GM12864 (cell line): ENCODE data around the gene NOL4L.

Experiments used
- DNase-seq: peaks from one replicate; pipeline ENCODE4 v3.0.0-alpha.2; 2011; ENCODE audit warnings: low read depth
- H3K4me3 ChIP-seq: 2 replicates; pipeline ENCODE4 v1.5.1; 2011; ENCODE audit warnings: mild to moderate bottlenecking, low read depth, low read length, control low read depth
- CTCF ChIP-seq: IDR thresholded peaks from 2 replicates; pipeline ENCODE4 v1.5.1; 2011; ENCODE audit warnings: low read depth, mild to moderate bottlenecking, moderate library complexity, low read length, control low read depth, inconsistent platforms; ENCODE audit errors: missing control alignments

NOL4L gene

GRCh38 chr20:32612351-32613191 lies 27.4 kb upstream of the NOL4L start:
- no peak for DNase-seq
- TF ChIP-seq CTCF: no peak
- no peak overlapping the region for H3K4me3 ChIP-seq

GRCh38 chr20:32611868-32612267 lies 26.7 kb upstream of the NOL4L start:
- no peak for DNase-seq
- TF ChIP-seq CTCF: no peak
- H3K4me3 ChIP-seq: no peak overlapping the region

GRCh38 chr20:32611286-32611685 lies 26.2 kb upstream of the NOL4L start:
- no peak for TF ChIP-seq CTCF
- H3K4me3 ChIP-seq: no peak overlapping the region
- DNase-seq: no peak

- H3K4me3 ChIP-seq: no peak overlapping the region
- no peak for DNase-seq
- no peak for TF ChIP-seq CTCF
Observed at GRCh38 chr20:32610472-32611218, 25.5 kb upstream of the NOL4L start.

- TF ChIP-seq CTCF: no peak
- no peak overlapping the region for H3K4me3 ChIP-seq
- no peak for DNase-seq
Observed at GRCh38 chr20:32609993-32610392, 24.9 kb upstream of the NOL4L start.

- no peak for DNase-seq
- TF ChIP-seq CTCF: no peak
Observed at GRCh38 chr20:32609111-32609773, 24.1 kb upstream of the NOL4L start.

More at GRCh38 chr20:32609111-32609773, 24.1 kb upstream of the NOL4L start:
- H3K4me3 ChIP-seq: no peak overlapping the region
